H9 (cell line): Measurements from ENCODE around the gene PEX1. TPM values are rescaled to one million over a fixed set of nuclear protein-coding genes. Genes with fewer than 3 reads are reported as not detected.

Source experiments
- DNase-seq: peaks from one replicate; pipeline ENCODE4 v3.0.0-alpha.2; 2017
- H2AFZ ChIP-seq: one replicate; pipeline ENCODE4 v1.6.1; 2013; ENCODE audit warnings: mild to moderate bottlenecking, low read length, control low read depth, moderate library complexity
- H2AK5ac ChIP-seq: 2 replicates; pipeline ENCODE4 v1.6.1; 2013; ENCODE audit warnings: low read length, control low read depth, mixed read lengths; ENCODE audit not compliant: insufficient read length
- H2BK120ac ChIP-seq: one replicate; pipeline ENCODE4 v1.6.1; 2013; ENCODE audit warnings: low read depth, mild to moderate bottlenecking, low read length, control low read depth, inconsistent platforms; ENCODE audit not compliant: poor library complexity, severe bottlenecking
- H2BK12ac ChIP-seq: 2 replicates; pipeline ENCODE4 v1.6.1; 2013; ENCODE audit warnings: low read length, control low read depth, mixed read lengths, low read depth; ENCODE audit not compliant: insufficient read length
- H2BK15ac ChIP-seq: 2 replicates; pipeline ENCODE4 v1.6.1; 2013; ENCODE audit warnings: low read depth, low read length, control low read depth
- H2BK20ac ChIP-seq: one replicate; pipeline ENCODE4 v1.6.1; 2013; ENCODE audit warnings: low read depth, mild to moderate bottlenecking, low read length, control low read depth, inconsistent platforms; ENCODE audit not compliant: poor library complexity, severe bottlenecking
- H2BK5ac ChIP-seq: 2 replicates; pipeline ENCODE4 v1.6.1; 2013; ENCODE audit warnings: low read length, control low read depth, mixed read lengths; ENCODE audit not compliant: insufficient read length
- H3K14ac ChIP-seq: 2 replicates; pipeline ENCODE4 v1.6.1; 2013; ENCODE audit warnings: low read length, control low read depth; ENCODE audit not compliant: insufficient read depth
- H3K18ac ChIP-seq: 2 replicates; pipeline ENCODE4 v1.6.1; 2013; ENCODE audit warnings: low read depth, mild to moderate bottlenecking, mixed read lengths, low read length, control low read depth; ENCODE audit not compliant: insufficient read length
- H3K23ac ChIP-seq: 2 replicates; pipeline ENCODE4 v1.6.1; 2013; ENCODE audit warnings: low read length, control low read depth, mixed read lengths, low read depth; ENCODE audit not compliant: insufficient read length
- H3K23me2 ChIP-seq: 2 replicates; pipeline ENCODE4 v1.6.1; 2013; ENCODE audit warnings: low read depth, mild to moderate bottlenecking, mixed read lengths, low read length, control low read depth; ENCODE audit not compliant: insufficient read length, poor library complexity, severe bottlenecking
- H3K27ac ChIP-seq: 2 replicates; pipeline ENCODE4 v1.5.1; 2013; ENCODE audit warnings: low read length, control low read depth, mixed read lengths, low read depth; ENCODE audit not compliant: insufficient read length
- H3K27me3 ChIP-seq: 2 replicates; pipeline ENCODE4 v1.6.1; 2013; ENCODE audit warnings: low read length, control low read depth, inconsistent platforms; ENCODE audit not compliant: insufficient read depth
- H3K4ac ChIP-seq: 2 replicates; pipeline ENCODE4 v1.6.1; 2013; ENCODE audit warnings: low read depth, mild to moderate bottlenecking, control low read depth, inconsistent platforms, low read length, moderate library complexity
- H3K4me1 ChIP-seq: 2 replicates; pipeline ENCODE4 v1.6.1; 2013; ENCODE audit warnings: low read length, control low read depth, inconsistent platforms; ENCODE audit not compliant: insufficient read depth
- H3K4me2 ChIP-seq: 2 replicates; pipeline ENCODE4 v1.6.1; 2013; ENCODE audit warnings: low read length, control low read depth, mixed read lengths; ENCODE audit not compliant: insufficient read length, insufficient read depth
- H3K56ac ChIP-seq: 2 replicates; pipeline ENCODE4 v1.6.1; 2013; ENCODE audit warnings: low read depth, mild to moderate bottlenecking, mixed read lengths, low read length, control low read depth; ENCODE audit not compliant: insufficient read length
- H3K79me1 ChIP-seq: 2 replicates; pipeline ENCODE4 v1.6.1; 2013; ENCODE audit warnings: low read depth, mild to moderate bottlenecking, moderate library complexity, low read length, control low read depth, inconsistent platforms; ENCODE audit not compliant: insufficient read depth, poor library complexity, severe bottlenecking
- H3K79me2 ChIP-seq: 2 replicates; pipeline ENCODE4 v1.6.1; 2013; ENCODE audit warnings: low read length, control low read depth, inconsistent platforms; ENCODE audit not compliant: insufficient read depth
- H3K9ac ChIP-seq: 2 replicates; pipeline ENCODE4 v1.6.1; 2013; ENCODE audit warnings: low read length, control low read depth, mixed read lengths; ENCODE audit not compliant: insufficient read length; ENCODE audit errors: extremely low read depth
- H3K9me3 ChIP-seq: one replicate; pipeline ENCODE4 v1.6.1; 2013; ENCODE audit warnings: low read depth, low read length, inconsistent platforms; ENCODE audit not compliant: control insufficient read depth
- H3T11ph ChIP-seq: one replicate; pipeline ENCODE4 v1.6.1; 2013; ENCODE audit warnings: mild to moderate bottlenecking, low read length, control low read depth, inconsistent platforms
- H4K20me1 ChIP-seq: one replicate; pipeline ENCODE4 v1.6.1; 2013; ENCODE audit not compliant: control insufficient read depth, insufficient read length, insufficient read depth
- H4K5ac ChIP-seq: 2 replicates; pipeline ENCODE4 v1.6.1; 2013; ENCODE audit warnings: low read depth, mild to moderate bottlenecking, mixed read lengths, low read length, control low read depth; ENCODE audit not compliant: insufficient read length
- H4K8ac ChIP-seq: replicated peaks from 2 replicates; pipeline ENCODE4 v1.6.1; 2013; ENCODE audit warnings: low read length, control low read depth, mixed read lengths, low read depth; ENCODE audit not compliant: insufficient read length
- H4K91ac ChIP-seq: 2 replicates; pipeline ENCODE4 v1.6.1; 2013; ENCODE audit warnings: low read depth, mild to moderate bottlenecking, moderate library complexity, mixed read lengths, low read length, control low read depth; ENCODE audit not compliant: insufficient read length
- H3K27ac Mint-ChIP-seq, 3 experiments: 2 replicates in 2 of 3; 3 replicates in 1 of 3; pipeline ENCODE4 v1.8.0; 2020 to 2021; ENCODE audit warnings: mixed read lengths in 3 of 3, mild to moderate bottlenecking in 1 of 3, moderate library complexity in 1 of 3
- H3K27me3 Mint-ChIP-seq: 2 replicates; pipeline ENCODE4 v1.8.0; 2021; ENCODE audit warnings: low read depth, mild to moderate bottlenecking, moderate library complexity, mixed read lengths
- H3K36me3 Mint-ChIP-seq, 3 experiments: 2 replicates in 2 of 3; 3 replicates in 1 of 3; pipeline ENCODE4 v1.8.0; 2020 to 2021; ENCODE audit warnings: low read depth in 3 of 3, mixed read lengths in 3 of 3; ENCODE audit not compliant: insufficient read depth in 1 of 3
- H3K4me1 Mint-ChIP-seq, 2 experiments: 2 replicates each; pipeline ENCODE4 v1.8.0; 2020; ENCODE audit warnings: mixed read lengths in 2 of 2
- H3K4me3 Mint-ChIP-seq, 2 experiments: 2 replicates in 1 of 2; 3 replicates in 1 of 2; pipeline ENCODE4 v1.8.0; 2020 to 2021; ENCODE audit warnings: mild to moderate bottlenecking in 2 of 2, mixed read lengths in 2 of 2, moderate library complexity in 1 of 2
- H3K9me3 Mint-ChIP-seq, 2 experiments: 2 replicates in 1 of 2; 3 replicates in 1 of 2; pipeline ENCODE4 v1.8.0; 2020; ENCODE audit warnings: mild to moderate bottlenecking in 2 of 2, mixed read lengths in 2 of 2, moderate library complexity in 1 of 2
- WGBS: extraction: QIAGEN DNeasy Blood & Tissue Kit; methylation state at CpG from one replicate; pipeline ENCODE4 v1.1.7; 2013; ENCODE audit warnings: missing lambda C conversion rate, low lambda C conversion rate, mixed read lengths; ENCODE audit not compliant: insufficient read length; ENCODE audit errors: extremely low coverage; 5-methylcytosine and 5-hydroxymethylcytosine counted together
- total RNA-seq: library from RNA; stranded (reverse); gene quantifications from 2 replicates; pipeline ENCODE4 v1.2.1, GENCODE V29; 2021
- TF ChIP-seq, protein P1 (sequence below): fragments of 200-600 bp; sonication (generic); conservative IDR thresholded peaks from 3 replicates; pipeline ENCODE4 v1.8.0; 2021; ENCODE audit warnings: antibody characterized with exemption, mild to moderate bottlenecking

Gene PEX1
- total RNA-seq, 1 experiment from 2014 or later, result 21.8 TPM

DNA sequence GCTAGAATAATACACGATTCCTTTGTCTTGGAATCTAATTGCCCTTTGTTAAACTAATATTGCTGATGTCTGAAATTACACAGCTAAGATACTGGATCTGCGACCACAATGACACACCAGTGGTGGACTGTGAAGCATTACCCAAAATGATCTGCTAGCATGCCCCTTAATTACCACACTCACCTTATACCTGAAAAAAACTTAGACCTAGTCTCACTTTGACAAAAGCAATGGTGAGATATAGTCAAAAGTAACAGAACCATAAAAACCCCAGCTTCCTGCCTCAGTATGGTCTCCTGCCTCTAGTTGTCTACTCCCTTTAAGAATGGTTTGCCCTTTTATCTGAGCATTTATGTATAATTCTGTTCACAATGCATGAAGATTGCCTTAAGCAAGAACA is 29.8 kb downstream of the PEX1 start:
- Histone ChIP-seq H3K4ac (no peak overlapping the region), H2BK15ac (no peak overlapping the region), H4K8ac (no peak overlapping the region), H3T11ph (no peak overlapping the region), H3K9ac (no peak overlapping the region), H3K79me2 (no peaks in the 10 kb centered on the region), H2AFZ (no peak overlapping the region), H4K20me1 (no peaks in the 10 kb centered on the region), H4K5ac (no peak overlapping the region), H3K27me3 (no peaks in the 10 kb centered on the region), H2BK120ac (no peak overlapping the region), H3K18ac (no peak overlapping the region), H3K4me1 (no peaks in the 10 kb centered on the region), H3K23me2 (no peaks in the 10 kb centered on the region), H3K56ac (no peak overlapping the region), H4K91ac (no peak overlapping the region), H3K4me2 (no peak overlapping the region), H2AK5ac (no peak overlapping the region), H2BK5ac (no peak overlapping the region), H3K9me3 (no peaks in the 10 kb centered on the region), H3K27ac (no peak overlapping the region), H3K23ac (no peak overlapping the region), H3K79me1 (no peaks in the 10 kb centered on the region), H3K14ac (no peak overlapping the region), H2BK12ac (no peak overlapping the region), H2BK20ac (no peak overlapping the region)
- H3K27me3 Mint-ChIP-seq, result no peaks in the 10 kb centered on the region
- no peak for DNase-seq
- H3K4me3 Mint-ChIP-seq, result no peak overlapping the region
- no CpG with 5 or more reads among the region's 2 CpGs for WGBS
- TF ChIP-seq, protein P1, sequence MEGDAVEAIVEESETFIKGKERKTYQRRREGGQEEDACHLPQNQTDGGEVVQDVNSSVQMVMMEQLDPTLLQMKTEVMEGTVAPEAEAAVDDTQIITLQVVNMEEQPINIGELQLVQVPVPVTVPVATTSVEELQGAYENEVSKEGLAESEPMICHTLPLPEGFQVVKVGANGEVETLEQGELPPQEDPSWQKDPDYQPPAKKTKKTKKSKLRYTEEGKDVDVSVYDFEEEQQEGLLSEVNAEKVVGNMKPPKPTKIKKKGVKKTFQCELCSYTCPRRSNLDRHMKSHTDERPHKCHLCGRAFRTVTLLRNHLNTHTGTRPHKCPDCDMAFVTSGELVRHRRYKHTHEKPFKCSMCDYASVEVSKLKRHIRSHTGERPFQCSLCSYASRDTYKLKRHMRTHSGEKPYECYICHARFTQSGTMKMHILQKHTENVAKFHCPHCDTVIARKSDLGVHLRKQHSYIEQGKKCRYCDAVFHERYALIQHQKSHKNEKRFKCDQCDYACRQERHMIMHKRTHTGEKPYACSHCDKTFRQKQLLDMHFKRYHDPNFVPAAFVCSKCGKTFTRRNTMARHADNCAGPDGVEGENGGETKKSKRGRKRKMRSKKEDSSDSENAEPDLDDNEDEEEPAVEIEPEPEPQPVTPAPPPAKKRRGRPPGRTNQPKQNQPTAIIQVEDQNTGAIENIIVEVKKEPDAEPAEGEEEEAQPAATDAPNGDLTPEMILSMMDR, result no peak
- no peaks in the 10 kb centered on the region for H3K4me1 Mint-ChIP-seq
- no peak overlapping the region; a peak in 1 of 7 replicates for H3K27ac Mint-ChIP-seq
- no peaks in the 10 kb centered on the region for H3K9me3 Mint-ChIP-seq
- peaks cover 2 to 43% (median 37%) of the 10 kb centered on the region in 3 experiments; a peak in 6 of 7 replicates for H3K36me3 Mint-ChIP-seq
